ENCODE data around the gene ZMYM5.
A peak's percentile ranks its signal among the peaks of the same experiment; 100 is the strongest.
"Not testable (repeated sequence)": the region's sequence is repeated elsewhere in the genome, so short reads cannot be mapped to it uniquely, and the experiment has no call there.

Gene ZMYM5

DNA sequence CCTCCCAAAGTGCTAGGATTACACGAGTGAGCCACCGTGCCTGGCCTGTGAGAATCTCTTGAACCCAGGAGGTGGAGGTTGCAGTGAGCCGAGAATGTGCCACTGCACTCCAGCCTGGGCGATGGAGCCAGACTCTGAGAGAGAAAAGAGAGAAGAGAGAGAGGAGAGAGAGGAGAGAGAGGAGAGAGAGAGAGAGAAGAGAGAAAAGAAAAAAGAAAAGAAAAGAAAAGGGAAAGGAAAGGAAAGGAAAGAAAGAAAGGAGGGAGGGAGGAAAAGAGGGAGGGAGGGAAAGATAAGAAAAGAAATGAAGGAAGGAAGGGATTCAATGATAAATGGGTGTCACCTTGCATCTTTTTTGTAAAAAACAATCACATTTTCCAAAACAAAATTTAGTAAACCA is 57.7 kb downstream of the ZMYM5 start:
- DNase-seq = no peak
- H3K4me3 Mint-ChIP-seq = no peak overlapping the region
- no peaks in the 10 kb centered on the region for H3K27me3 Mint-ChIP-seq
- no peaks in the 10 kb centered on the region for H3K36me3 Mint-ChIP-seq (ENCODE audit: low read depth)
- H3K9me3 Mint-ChIP-seq = no peaks in the 10 kb centered on the region
- H3K4me1 Mint-ChIP-seq (ENCODE audit: low read depth) = no peaks in the 10 kb centered on the region
- no peak overlapping the region for H3K27ac Mint-ChIP-seq

DNA sequence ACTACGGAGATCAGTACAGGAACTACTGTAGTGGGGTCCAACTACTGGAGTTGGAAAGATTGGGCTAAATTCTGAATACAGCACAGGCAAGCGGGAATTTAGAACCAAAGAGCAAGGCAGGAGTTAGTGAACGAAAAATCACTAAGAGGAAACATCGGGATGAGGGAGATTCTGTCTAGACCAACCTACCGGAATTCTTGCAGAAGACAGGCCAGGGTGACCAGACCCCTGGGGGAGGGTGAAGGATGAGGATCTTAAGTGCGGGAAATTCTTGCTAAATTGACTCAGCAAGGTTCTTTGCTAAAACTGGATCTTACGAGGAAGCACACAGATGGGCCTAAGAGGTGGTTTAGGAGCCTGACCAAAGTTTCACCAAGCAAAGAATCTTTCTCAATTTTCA is 67.5 kb downstream of the ZMYM5 start:
- H3K27ac Mint-ChIP-seq = no peak overlapping the region
- H3K4me1 Mint-ChIP-seq (ENCODE audit: low read depth) = peaks cover 4% of the 10 kb centered on the region
- no peaks in the 10 kb centered on the region for H3K9me3 Mint-ChIP-seq
- no peak overlapping the region for H3K4me3 Mint-ChIP-seq
- peaks cover 2% of the 10 kb centered on the region for H3K36me3 Mint-ChIP-seq (ENCODE audit: low read depth)
- H3K27me3 Mint-ChIP-seq = no peaks in the 10 kb centered on the region
- no peak for DNase-seq

DNA sequence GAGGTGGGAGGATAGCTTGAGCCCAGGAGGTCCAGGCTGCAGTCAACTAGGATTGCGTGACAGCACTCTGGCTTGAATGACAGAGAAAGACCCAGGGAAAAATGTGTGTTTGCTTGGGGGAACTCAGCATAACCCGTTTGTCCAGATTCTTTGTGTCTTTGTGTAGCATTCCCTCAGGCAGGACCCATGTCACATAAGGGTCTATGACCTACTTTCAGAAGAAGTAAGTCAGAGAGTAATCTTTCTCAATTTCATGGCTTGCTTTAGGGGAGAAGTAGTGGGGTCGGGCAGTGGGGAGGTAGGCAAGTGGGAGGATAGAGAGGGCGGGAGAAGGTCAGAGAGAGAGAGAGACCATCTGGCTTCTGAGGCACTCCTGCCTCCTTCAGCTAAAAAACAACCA is 68.8 kb downstream of the ZMYM5 start:
- H3K36me3 Mint-ChIP-seq (ENCODE audit: low read depth) = peaks cover 2% of the 10 kb centered on the region
- DNase-seq = no peak
- no peak overlapping the region for H3K4me3 Mint-ChIP-seq
- no peaks in the 10 kb centered on the region for H3K9me3 Mint-ChIP-seq
- H3K27ac Mint-ChIP-seq = no peak overlapping the region
- H3K27me3 Mint-ChIP-seq = no peaks in the 10 kb centered on the region
- H3K4me1 Mint-ChIP-seq (ENCODE audit: low read depth) = peaks cover 4% of the 10 kb centered on the region

DNA sequence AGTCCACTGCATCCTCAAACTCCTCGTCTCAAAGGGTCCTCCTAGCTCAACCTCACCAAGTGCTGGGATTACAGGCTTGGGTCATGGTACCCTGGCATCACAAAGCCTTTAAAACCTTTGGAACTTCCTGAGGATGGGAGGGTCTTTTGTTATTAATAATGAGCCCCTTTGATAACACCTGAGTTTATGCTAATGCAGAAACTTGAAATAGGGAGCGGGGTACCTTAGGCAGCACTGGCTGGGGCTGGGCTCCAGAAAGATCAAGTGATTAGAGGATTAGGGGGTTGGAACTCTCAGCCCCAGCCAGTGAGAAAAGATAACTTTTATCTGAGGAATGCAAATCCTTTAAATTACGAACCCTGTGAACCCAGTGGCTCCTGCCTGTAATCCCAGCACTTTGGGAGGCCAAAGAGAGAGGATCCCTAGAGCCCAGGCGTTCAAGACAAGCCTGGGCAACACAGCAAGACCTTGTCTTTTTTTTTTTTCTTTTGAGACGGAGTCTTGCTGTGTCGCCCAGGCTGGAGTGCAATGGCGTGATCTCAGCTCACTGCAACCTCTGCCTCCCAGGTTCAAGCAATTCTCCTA is 71.4 kb downstream of the ZMYM5 start:
- H3K4me3 Mint-ChIP-seq = no peak overlapping the region
- DNase-seq = no peak
- peaks cover 4% of the 10 kb centered on the region for H3K4me1 Mint-ChIP-seq (ENCODE audit: low read depth)
- H3K36me3 Mint-ChIP-seq (ENCODE audit: low read depth) = no peaks in the 10 kb centered on the region
- H3K27me3 Mint-ChIP-seq = no peaks in the 10 kb centered on the region
- no peak overlapping the region for H3K27ac Mint-ChIP-seq
- no peaks in the 10 kb centered on the region for H3K9me3 Mint-ChIP-seq

DNA sequence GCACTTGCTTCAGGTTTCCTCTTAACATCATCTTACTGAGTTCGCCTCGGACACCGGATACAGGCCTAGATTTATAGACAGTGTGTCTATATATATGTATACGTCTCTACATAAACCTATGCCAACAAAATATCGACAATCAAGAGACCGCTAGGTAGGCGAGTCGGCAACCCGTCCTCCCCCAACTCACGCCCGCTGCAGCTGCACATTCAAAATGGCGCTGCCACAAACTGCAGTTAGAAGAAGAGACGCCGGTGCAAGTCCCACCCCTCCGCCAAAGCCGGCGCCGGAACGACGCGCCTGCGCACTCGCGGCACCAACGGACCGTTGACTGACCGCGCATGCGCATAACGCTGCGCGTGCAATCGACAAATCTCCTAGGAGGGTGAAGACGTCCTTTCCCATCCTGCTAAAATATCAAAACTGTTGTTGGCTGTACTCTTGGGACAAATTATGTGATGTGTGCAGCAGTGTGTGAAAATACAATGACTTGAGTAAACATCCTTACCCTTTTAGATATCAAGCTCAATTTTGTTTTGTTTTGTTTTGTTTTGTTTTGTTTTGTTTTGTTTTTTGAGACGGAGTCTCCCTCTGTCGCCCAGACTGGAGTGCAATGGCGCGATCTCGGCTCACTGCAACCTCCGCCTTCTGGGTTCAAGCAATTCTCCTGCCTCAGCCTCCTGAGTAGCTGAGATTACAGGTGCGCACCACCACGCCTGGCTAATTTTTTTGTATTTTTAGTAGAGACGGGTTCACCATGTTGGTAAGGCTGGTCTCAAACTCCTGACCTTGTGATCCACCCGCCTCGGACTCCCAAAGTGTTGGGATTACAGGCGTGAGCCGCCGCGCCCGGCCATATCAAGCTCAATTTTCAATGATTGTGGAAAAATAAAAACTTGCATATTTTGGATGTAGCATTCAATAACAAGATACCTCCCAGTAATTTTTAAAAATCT is 80.4 kb downstream of the ZMYM5 start, which contains the start of gene PSPC1:
TSS of gene PSPC1 (minus strand) at position 219 of the 956 bp plus-strand sequence. CDS start at position 31, 188 bp downstream.
- not testable (repeated sequence) for H3K4me1 Mint-ChIP-seq (ENCODE audit: low read depth)

DNA sequence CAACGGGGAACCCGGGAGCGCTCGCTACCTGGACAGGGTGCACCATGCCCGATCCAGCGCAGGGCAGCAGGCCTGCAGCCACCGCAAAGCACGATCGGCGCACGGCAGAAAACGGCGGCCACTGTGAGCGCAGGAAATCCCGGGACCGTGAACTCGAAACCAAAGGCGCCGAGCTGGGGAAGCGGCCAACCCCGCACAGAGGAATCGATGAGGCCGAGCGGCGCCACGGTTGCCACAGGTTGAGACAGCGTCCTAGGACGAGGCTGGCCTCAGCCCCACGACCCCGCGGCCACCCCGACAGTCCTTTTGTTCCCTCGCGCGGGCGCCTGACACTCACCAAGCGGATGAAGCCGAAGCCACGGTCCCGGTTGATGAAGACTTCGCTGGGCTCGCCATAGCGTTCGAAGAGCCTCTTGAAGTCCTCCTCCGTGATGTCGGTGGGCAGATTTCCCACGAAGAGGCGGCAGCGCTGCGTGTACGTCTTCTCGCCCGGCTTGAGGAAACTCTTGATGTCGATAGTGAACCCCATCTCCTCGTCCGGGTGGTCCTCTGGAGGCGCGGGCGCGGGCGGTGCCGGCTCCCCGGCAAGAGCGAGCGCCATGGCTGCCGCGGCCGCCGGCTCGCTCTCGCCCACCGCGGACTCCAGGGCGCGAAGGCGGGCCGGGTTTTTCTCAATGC is 81.3 kb downstream of the ZMYM5 start:
- Mint-ChIP-seq H3K27ac (peak overlapping the region; percentile 99), H3K9me3 (no peaks in the 10 kb centered on the region), H3K4me1 (ENCODE audit: low read depth) (peaks cover 10% of the 10 kb centered on the region)

More for the DNA sequence above, 80.4 kb downstream of the ZMYM5 start, which contains the start of gene PSPC1:
- Mint-ChIP-seq H3K4me3 (peak within 1 kb of the TSS; percentile 99), H3K27ac (peak within 1 kb of the TSS; percentile 99), H3K36me3 (ENCODE audit: low read depth) (peaks cover 22% of the 10 kb centered on the region)
- DNase-seq = peak; percentile 95
- H3K9me3 Mint-ChIP-seq, H3K27me3 Mint-ChIP-seq: not testable (repeated sequence)

DNA sequence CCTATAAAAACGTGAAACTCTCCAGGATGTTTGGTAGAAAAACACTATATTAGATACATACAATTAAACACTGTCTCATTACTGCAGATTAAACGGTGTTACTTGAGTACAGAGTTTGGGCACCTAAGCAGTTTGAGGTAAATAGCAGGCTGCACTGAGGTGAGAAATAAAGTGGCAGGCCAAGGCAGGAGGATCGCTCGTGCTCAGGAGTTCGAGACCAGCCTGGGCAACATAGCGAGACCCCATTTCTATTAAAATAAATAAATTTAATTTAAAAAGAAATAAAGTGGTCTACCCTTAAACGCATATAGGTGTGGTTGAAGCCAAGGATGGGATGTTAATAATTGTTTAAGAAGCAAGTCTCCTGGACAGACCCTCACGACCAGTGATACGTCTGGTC is 81.9 kb downstream of the ZMYM5 start:
- H3K4me3 Mint-ChIP-seq = peak overlapping the region; percentile 99
- H3K9me3 Mint-ChIP-seq = no peaks in the 10 kb centered on the region
- H3K36me3 Mint-ChIP-seq (ENCODE audit: low read depth) = peaks cover 29% of the 10 kb centered on the region
- DNase-seq = no peak
- H3K27me3 Mint-ChIP-seq = no peaks in the 10 kb centered on the region
- H3K27ac Mint-ChIP-seq = peak overlapping the region; percentile 99
- peaks cover 10% of the 10 kb centered on the region for H3K4me1 Mint-ChIP-seq (ENCODE audit: low read depth)

More for the DNA sequence above, 81.3 kb downstream of the ZMYM5 start:
- H3K27me3 Mint-ChIP-seq = no peaks in the 10 kb centered on the region
- H3K36me3 Mint-ChIP-seq (ENCODE audit: low read depth) = peaks cover 29% of the 10 kb centered on the region
- peak; percentile 74 for DNase-seq
- H3K4me3 Mint-ChIP-seq = peak overlapping the region; percentile 99

DNA sequence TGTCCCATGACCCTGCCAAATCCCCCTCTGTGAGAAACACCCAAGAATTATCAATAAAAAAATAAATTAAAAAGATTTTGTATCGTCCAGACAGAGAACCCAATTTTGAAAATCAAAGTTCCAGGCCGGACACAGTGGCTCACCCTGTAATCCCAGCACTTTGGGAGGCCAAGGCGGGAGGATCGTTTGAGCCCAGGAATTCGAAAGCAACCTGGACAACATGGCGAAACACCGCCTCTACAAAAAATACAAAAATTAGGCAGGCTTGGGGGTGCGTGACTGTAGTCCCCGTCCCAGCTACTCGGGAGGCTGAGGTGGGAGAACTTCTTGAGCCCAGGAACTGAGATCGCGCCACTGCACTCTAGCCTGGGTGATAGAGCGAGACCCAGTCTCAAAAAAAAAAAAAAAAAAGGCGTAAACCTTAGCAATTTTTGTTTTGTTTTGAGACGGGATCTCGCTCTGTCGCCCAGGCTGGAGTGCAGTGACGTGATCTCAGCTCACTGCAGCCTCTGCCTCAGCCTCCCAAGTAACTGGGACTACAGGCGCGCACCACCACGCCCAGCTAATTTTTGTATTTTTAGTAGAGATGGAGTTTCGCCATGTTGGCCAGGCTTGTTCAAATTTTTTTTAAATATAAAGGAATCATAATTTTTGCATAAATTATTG is 82.6 kb downstream of the ZMYM5 start:
- not testable (repeated sequence) for H3K27me3 Mint-ChIP-seq, DNase-seq, H3K9me3 Mint-ChIP-seq
- peaks cover 35% of the 10 kb centered on the region for H3K36me3 Mint-ChIP-seq (ENCODE audit: low read depth)
- H3K4me1 Mint-ChIP-seq (ENCODE audit: low read depth) = peaks cover 14% of the 10 kb centered on the region
- H3K27ac Mint-ChIP-seq = peak overlapping the region; percentile 88
- H3K4me3 Mint-ChIP-seq = peak overlapping the region; percentile 99
